BLaER1 (cell line): Measurements from ENCODE around the gene U2SURP.
"Not testable (repeated sequence)": the region's sequence is repeated elsewhere in the genome, so short reads cannot be mapped to it uniquely, and the experiment has no call there.

Experiments used
- H3K27ac ChIP-seq: shearing (Covaris generic); formaldehyde crosslinking; 2 replicates; pipeline ENCODE4 v1.8.1; 2022
- H3K27me3 ChIP-seq: shearing (Covaris generic); formaldehyde crosslinking; 2 replicates; pipeline ENCODE4 v1.8.1; 2022
- H3K36me3 ChIP-seq: shearing (Covaris generic); formaldehyde crosslinking; 2 replicates; pipeline ENCODE4 v1.8.1; 2022
- H3K4me1 ChIP-seq: shearing (Covaris generic); formaldehyde crosslinking; 2 replicates; pipeline ENCODE4 v1.8.1; 2022
- H3K4me2 ChIP-seq: shearing (Covaris generic); formaldehyde crosslinking; 2 replicates; pipeline ENCODE4 v1.8.1; 2022
- H3K4me3 ChIP-seq: shearing (Covaris generic); formaldehyde crosslinking; 2 replicates; pipeline ENCODE4 v1.8.1; 2022
- H3K9ac ChIP-seq: shearing (Covaris generic); formaldehyde crosslinking; 2 replicates; pipeline ENCODE4 v1.8.1; 2022
- H3K9me3 ChIP-seq: shearing (Covaris generic); formaldehyde crosslinking; 2 replicates; pipeline ENCODE4 v1.8.1; 2022
- H4K20me1 ChIP-seq: shearing (Covaris generic); formaldehyde crosslinking; 2 replicates; pipeline ENCODE4 v1.8.1; 2022
- Cebpa-rat ChIP-seq: shearing (Covaris generic); IDR thresholded peaks from 2 replicates; pipeline ENCODE4 v1.8.1; 2022

The U2SURP gene

DNA sequence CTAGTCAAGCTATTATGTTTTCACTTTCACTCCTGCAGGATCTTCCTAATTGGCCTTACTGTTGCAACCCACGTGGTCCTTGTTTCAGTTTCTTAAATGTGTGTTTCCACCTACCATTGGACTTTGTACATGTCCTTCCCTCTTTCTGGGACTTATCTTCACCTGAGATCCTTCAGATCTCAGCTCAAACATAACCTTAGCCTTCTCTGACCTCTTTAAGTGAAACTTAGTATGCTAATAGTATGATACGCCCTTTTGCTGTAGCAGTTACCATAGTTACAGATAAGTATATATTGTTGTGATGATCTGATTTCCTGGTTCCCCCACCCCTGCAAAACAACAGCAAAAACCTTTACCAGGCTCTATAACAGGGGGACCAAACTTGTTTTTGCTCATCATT lies 35.2 kb downstream of the U2SURP start:
- no peak overlapping the region for H3K4me3 ChIP-seq
- H3K4me1 ChIP-seq = no peaks in the 10 kb centered on the region
- H3K27me3 ChIP-seq = no peaks in the 10 kb centered on the region
- no peak overlapping the region for H3K27ac ChIP-seq
- H4K20me1 ChIP-seq = 0 out of 2 replicates have a peak, but pooled peaks cover 11% of the 10 kb centered on the region
- TF ChIP-seq Cebpa-rat = no peak
- H3K9ac ChIP-seq = no peak overlapping the region
- H3K4me2 ChIP-seq = no peak overlapping the region
- H3K36me3 ChIP-seq = peaks cover 58% of the 10 kb centered on the region
- H3K9me3 ChIP-seq = no peaks in the 10 kb centered on the region

DNA sequence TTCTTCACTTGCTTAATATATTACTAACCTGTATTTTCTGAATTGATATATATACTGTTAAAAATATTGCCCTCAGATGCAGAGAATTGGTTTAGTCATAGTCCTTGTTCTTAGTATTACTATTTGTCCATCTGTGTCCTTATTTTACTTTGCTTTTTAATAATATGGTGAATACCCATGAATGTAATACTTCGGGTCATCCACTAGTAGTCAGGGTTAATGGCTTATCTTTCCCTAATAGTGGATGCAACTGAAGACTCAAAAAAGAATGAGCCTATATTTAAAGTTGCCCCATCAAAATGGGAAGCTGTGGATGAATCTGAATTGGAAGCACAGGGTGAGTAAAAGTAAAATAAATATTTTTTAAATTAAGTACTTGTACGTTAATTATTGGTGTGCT lies 36.5 kb downstream of the U2SURP start:
- no peaks in the 10 kb centered on the region for H3K27me3 ChIP-seq
- no peak overlapping the region for H3K9ac ChIP-seq
- no peak overlapping the region for H3K4me3 ChIP-seq
- H4K20me1 ChIP-seq = 0 out of 2 replicates have a peak, but pooled peaks cover 5% of the 10 kb centered on the region
- H3K36me3 ChIP-seq = peaks cover 51% of the 10 kb centered on the region
- no peak overlapping the region for H3K27ac ChIP-seq
- H3K4me1 ChIP-seq = no peaks in the 10 kb centered on the region
- H3K4me2 ChIP-seq = no peak overlapping the region
- no peaks in the 10 kb centered on the region for H3K9me3 ChIP-seq
- TF ChIP-seq Cebpa-rat = no peak

GRCh38 chr3:143040261-143040879 lies 39.0 kb downstream of the U2SURP start:
- TF ChIP-seq Cebpa-rat = no peak

DNA sequence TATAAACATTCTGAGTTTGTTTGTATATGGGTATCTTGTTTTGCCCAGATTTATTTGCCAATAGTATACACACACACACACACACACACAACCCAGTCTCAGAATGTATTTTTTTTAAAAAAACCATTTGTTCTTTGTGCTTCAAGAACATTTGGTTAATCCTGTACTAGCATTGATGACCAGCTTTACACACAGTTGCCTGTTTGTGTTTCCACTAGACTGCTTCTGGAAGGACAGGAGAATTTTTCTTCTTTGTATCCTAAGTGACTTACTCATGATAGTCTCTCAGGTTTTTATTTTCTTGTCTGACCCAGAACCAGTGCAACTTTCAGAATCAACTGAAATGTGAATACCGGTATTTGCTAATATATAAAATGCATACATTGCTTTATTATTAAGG lies 40.5 kb downstream of the U2SURP start:
- no peak overlapping the region for H3K4me3 ChIP-seq
- no peak for TF ChIP-seq Cebpa-rat
- peaks cover 57% of the 10 kb centered on the region for H3K36me3 ChIP-seq
- H3K27me3 ChIP-seq = no peaks in the 10 kb centered on the region
- H3K9ac ChIP-seq = no peak overlapping the region
- no peak overlapping the region for H3K27ac ChIP-seq
- H3K4me1 ChIP-seq = no peaks in the 10 kb centered on the region
- no peak overlapping the region for H3K4me2 ChIP-seq
- H3K9me3 ChIP-seq = no peaks in the 10 kb centered on the region
- 0 out of 2 replicates have a peak, but pooled peaks cover 5% of the 10 kb centered on the region for H4K20me1 ChIP-seq

More at GRCh38 chr3:143040261-143040879, 39.0 kb downstream of the U2SURP start:
- 0 out of 2 replicates have a peak, but pooled peaks cover 5% of the 10 kb centered on the region for H4K20me1 ChIP-seq
- H3K4me1 ChIP-seq = no peaks in the 10 kb centered on the region
- no peak overlapping the region for H3K4me2 ChIP-seq
- no peak overlapping the region for H3K27ac ChIP-seq
- no peak overlapping the region for H3K9ac ChIP-seq
- no peaks in the 10 kb centered on the region for H3K9me3 ChIP-seq
- H3K27me3 ChIP-seq = no peaks in the 10 kb centered on the region
- no peak overlapping the region for H3K4me3 ChIP-seq
- H3K36me3 ChIP-seq = peaks cover 61% of the 10 kb centered on the region

DNA sequence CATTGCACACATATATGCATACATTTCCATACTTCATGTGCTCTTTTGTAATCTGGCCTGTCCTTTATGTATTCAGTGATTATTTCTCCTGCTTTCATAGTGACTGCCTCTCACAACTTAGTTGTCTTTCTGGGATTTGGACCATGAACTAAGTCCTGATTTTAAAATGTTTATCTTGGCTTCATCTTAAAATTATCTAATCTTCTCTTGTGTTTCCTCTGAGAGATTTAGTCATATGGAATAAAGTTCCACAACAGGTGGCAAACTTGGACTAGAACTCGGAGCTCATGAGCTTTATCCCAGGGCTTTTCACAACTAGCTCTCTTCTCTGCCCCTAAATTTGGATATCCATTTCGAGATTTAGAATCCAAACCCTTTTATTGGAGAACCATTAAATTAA lies 44.3 kb downstream of the U2SURP start:
- H3K4me2 ChIP-seq = no peak overlapping the region
- H3K27ac ChIP-seq = no peak overlapping the region
- H4K20me1 ChIP-seq = 0 out of 2 replicates have a peak, but pooled peaks cover under 1% of the 10 kb centered on the region
- H3K9ac ChIP-seq = no peak overlapping the region
- no peak for TF ChIP-seq Cebpa-rat
- H3K4me1 ChIP-seq = no peaks in the 10 kb centered on the region
- no peaks in the 10 kb centered on the region for H3K27me3 ChIP-seq
- no peak overlapping the region for H3K4me3 ChIP-seq
- H3K9me3 ChIP-seq = no peaks in the 10 kb centered on the region
- H3K36me3 ChIP-seq = peaks cover 67% of the 10 kb centered on the region

- H3K27me3 ChIP-seq, H3K4me2 ChIP-seq, H3K27ac ChIP-seq, H3K4me1 ChIP-seq, H3K9me3 ChIP-seq, H3K9ac ChIP-seq, H4K20me1 ChIP-seq, H3K4me3 ChIP-seq: not testable (repeated sequence)
- peaks cover 71% of the 10 kb centered on the region for H3K36me3 ChIP-seq
These were observed 44.7 kb downstream of the U2SURP start for GRCh38 chr3:143046075-143046474.

DNA sequence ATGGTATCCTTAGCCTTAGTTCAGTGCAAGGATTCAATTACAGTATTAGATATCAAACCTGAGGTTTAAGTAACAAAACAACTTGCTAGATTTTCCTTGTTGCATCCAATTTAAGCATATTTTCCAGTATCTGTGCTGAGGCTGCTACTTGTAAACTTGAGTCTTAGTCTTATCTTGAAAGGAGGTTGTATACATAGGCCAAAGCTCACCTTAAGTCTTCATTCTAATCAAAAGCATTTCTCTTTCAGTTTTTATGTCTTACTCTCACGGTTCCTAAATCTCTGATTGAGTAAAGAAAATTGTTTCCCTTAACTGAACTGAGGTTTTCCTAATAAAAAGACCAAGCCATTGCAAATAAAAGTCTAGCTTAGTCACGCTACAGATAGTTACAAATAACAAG lies 52.6 kb downstream of the U2SURP start:
- Histone ChIP-seq H3K36me3 (peaks cover 89% of the 10 kb centered on the region), H3K27me3 (no peaks in the 10 kb centered on the region), H3K4me1 (no peaks in the 10 kb centered on the region), H3K4me3 (no peak overlapping the region), H3K4me2 (no peak overlapping the region), H4K20me1 (no peaks in the 10 kb centered on the region), H3K27ac (no peak overlapping the region), H3K9ac (no peak overlapping the region), H3K9me3 (no peaks in the 10 kb centered on the region)
- no peak for TF ChIP-seq Cebpa-rat

GRCh38 chr3:143056372-143056771 lies 55.0 kb downstream of the U2SURP start:
- Histone ChIP-seq H3K9me3 (no peaks in the 10 kb centered on the region), H4K20me1 (no peaks in the 10 kb centered on the region), H3K36me3 (peaks cover 68% of the 10 kb centered on the region), H3K27ac (no peak overlapping the region), H3K4me1 (no peaks in the 10 kb centered on the region), H3K9ac (no peak overlapping the region), H3K27me3 (no peaks in the 10 kb centered on the region), H3K4me3 (no peak overlapping the region), H3K4me2 (no peak overlapping the region)
- TF ChIP-seq Cebpa-rat = no peak

DNA sequence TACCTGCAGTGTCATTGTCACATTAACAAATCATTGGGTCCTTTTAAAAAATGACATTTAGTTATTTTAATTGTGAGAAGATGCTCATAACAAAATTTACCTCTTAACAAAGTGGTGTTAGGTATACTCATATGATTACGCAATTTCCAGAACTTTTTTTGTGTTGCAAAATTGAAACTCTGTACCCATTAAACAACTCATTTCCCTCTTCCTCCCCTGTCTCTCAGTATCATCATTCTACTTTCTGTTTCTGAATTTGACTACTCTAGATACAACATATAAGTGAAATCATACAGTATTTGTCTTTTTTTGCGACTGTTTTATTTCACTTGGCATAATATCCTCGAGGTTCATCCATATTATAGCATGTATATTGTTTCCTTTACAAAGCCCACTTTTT lies 59.5 kb downstream of the U2SURP start:
- Histone ChIP-seq H3K27ac (no peak overlapping the region), H3K4me3 (no peak overlapping the region), H3K4me2 (no peak overlapping the region), H3K9me3 (no peaks in the 10 kb centered on the region), H3K27me3 (no peaks in the 10 kb centered on the region), H4K20me1 (no peaks in the 10 kb centered on the region), H3K4me1 (no peaks in the 10 kb centered on the region), H3K9ac (no peak overlapping the region), H3K36me3 (peaks cover 37% of the 10 kb centered on the region)
- peak; percentile 71; the same call in 1 of the 2 replicates for TF ChIP-seq Cebpa-rat

DNA sequence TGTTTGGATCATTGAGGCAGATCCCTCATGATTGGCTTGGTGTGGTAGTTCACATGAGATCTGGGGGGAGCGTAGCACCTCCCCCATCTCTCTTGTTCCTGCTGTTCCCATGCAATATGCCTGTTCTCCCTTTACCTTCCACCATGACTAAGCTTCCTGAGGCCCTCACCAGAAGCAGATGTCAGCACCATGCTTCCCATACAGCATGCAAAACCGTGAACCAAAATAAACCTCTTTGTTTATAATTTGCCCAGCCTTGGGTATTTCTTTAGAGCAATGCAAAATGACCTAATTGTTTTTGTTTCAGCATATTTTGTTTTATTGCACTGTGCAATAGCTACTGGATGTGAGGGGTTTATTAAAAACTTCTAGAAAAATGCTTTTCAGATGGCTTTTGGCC lies 61.6 kb downstream of the U2SURP start:
- Histone ChIP-seq H4K20me1 (no peaks in the 10 kb centered on the region), H3K9me3 (no peaks in the 10 kb centered on the region), H3K27me3 (no peaks in the 10 kb centered on the region), H3K4me1 (no peaks in the 10 kb centered on the region), H3K27ac (no peak overlapping the region), H3K9ac (no peak overlapping the region), H3K4me3 (no peak overlapping the region), H3K4me2 (no peak overlapping the region), H3K36me3 (peaks cover 18% of the 10 kb centered on the region; the same call in 1 of the 2 replicates)
- no peak for TF ChIP-seq Cebpa-rat

DNA sequence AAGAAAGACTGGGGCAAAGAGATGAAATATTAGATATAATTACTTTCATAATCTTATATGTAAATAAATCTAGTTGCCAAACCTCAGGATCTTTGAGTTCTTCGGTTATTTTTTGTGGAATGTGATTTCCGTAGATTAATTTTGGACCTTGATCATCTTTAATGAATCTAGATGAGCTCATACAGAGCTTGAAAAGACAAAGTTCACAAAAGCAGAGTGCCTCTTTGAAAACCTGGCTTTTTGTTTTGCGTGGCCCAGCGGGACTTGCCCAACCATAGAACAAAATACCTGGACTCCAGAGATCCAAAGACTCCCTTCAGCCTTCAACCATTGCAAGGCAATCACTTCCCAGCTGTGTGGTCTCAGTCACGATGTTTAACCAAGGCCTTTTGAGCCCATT lies 63.4 kb downstream of the U2SURP start:
- Histone ChIP-seq H3K27ac (no peak overlapping the region), H3K9ac (no peak overlapping the region), H3K4me2 (no peak overlapping the region), H3K36me3 (peaks cover 8% of the 10 kb centered on the region; the same call in 1 of the 2 replicates), H3K27me3 (no peaks in the 10 kb centered on the region), H3K4me3 (no peak overlapping the region), H3K4me1 (no peaks in the 10 kb centered on the region), H3K9me3 (no peaks in the 10 kb centered on the region), H4K20me1 (no peaks in the 10 kb centered on the region)
- TF ChIP-seq Cebpa-rat = no peak
